HCT116 (cell line): ENCODE measurements around the gene ACER2. TPM values are rescaled to one million over a fixed set of nuclear protein-coding genes. Genes with fewer than 3 reads are reported as not detected.

Experiments
- ATAC-seq: fragments of 200-7000 bp; cut with Tn5 transposase; 2 replicates; pipeline ENCODE4 v1.9.1; 2020; ENCODE audit warnings: mild to moderate bottlenecking, moderate library complexity
- BruUV-seq: library from RNA; stranded (reverse); fragments of 400-500 nt; replicated peaks from 2 replicates; lab custom pipeline; 2021; lab: Mats Ljungman, UMichigan
- CTCF ChIA-PET: fragments of 300-600 bp; sonication (Branson Sonifier 250); formaldehyde crosslinking; loops from one replicate; lab custom pipeline; 2021; ENCODE audit warnings: antibody characterized with exemption; lab: Charles Lee
- POLR2A ChIA-PET: fragments of 300-600, 350-600 bp; sonication (Branson Sonifier 250); formaldehyde crosslinking; loops from one replicate; lab custom pipeline; 2021; ENCODE audit warnings: antibody characterized with exemption; lab: Charles Lee
- RAD21 ChIA-PET, 2 experiments: fragments of 300-600 bp; sonication (Branson Sonifier 250); formaldehyde crosslinking; loops; one replicate each; lab custom pipeline; 2023; ENCODE audit warnings: low total read pairs in 2 of 2; ENCODE audit not compliant: uncharacterized antibody in 2 of 2, unreplicated experiment in 2 of 2, low non-redundant PET in 1 of 2; lab: Charles Lee
- DNase-seq: peaks from one replicate; pipeline ENCODE4 v3.0.0-alpha.2; 2010; ENCODE audit warnings: low read depth, low spot score
- H2AFZ ChIP-seq: fragments of 200-600 bp; shearing (Covaris generic), sonication (generic); 2 replicates; pipeline ENCODE4 v1.6.1; 2017; ENCODE audit warnings: low read depth, mixed run types, mixed read lengths, antibody characterized with exemption, low read length; ENCODE audit not compliant: poor library complexity, severe bottlenecking
- H3K27ac ChIP-seq: 2 replicates; pipeline ENCODE4 v1.5.1; 2012; ENCODE audit warnings: low read depth, low read length
- H3K27me3 ChIP-seq: fragments of 200-600 bp; sonication (generic); 2 replicates; pipeline ENCODE4 v1.6.1; 2016; ENCODE audit warnings: mixed run types, low read length, mixed read lengths; ENCODE audit not compliant: insufficient read depth
- H3K36me3 ChIP-seq, 2 experiments: fragments of 200-500 bp in 1 of 2; fragments of 200-600 bp in 1 of 2; sonication (Bioruptor generic) in 1 of 2; sonication (generic) in 1 of 2; 2 replicates each; pipeline versions ENCODE4 v1.5.1 to v1.6.1; 2014 to 2016; ENCODE audit warnings: low read length in 2 of 2, inconsistent platforms in 1 of 2, mixed read lengths in 1 of 2, mixed run types in 1 of 2; ENCODE audit not compliant: insufficient read depth in 2 of 2, control insufficient read depth in 1 of 2
- H3K4me1 ChIP-seq, 2 experiments: fragments of 200-600 bp in 1 of 2; sonication (generic) in 1 of 2; 2 replicates each; pipeline versions ENCODE4 v1.5.1 to v1.6.1; 2012 to 2017; ENCODE audit warnings: low read length in 2 of 2, inconsistent platforms in 1 of 2, mild to moderate bottlenecking in 1 of 2, mixed read lengths in 1 of 2, mixed run types in 1 of 2, moderate library complexity in 1 of 2; ENCODE audit not compliant: insufficient read depth in 2 of 2, control insufficient read depth in 1 of 2
- H3K4me2 ChIP-seq: fragments of 200-600 bp; sonication (generic); 2 replicates; pipeline ENCODE4 v1.6.1; 2017; ENCODE audit warnings: mixed run types, low read length, mixed read lengths
- H3K4me3 ChIP-seq, 2 experiments: fragments of 200-600 bp in 1 of 2; sonication (generic) in 1 of 2; replicated peaks in 1 of 2; 2 replicates each; pipeline ENCODE4 v1.5.1; 2011 to 2016; ENCODE audit warnings: low read length in 2 of 2, control low read depth in 1 of 2, low read depth in 1 of 2, mild to moderate bottlenecking in 1 of 2, mixed read lengths in 1 of 2, mixed run types in 1 of 2
- H3K79me2 ChIP-seq: fragments of 200-600 bp; sonication (generic); 2 replicates; pipeline ENCODE4 v1.6.1; 2017; ENCODE audit warnings: mild to moderate bottlenecking, mixed run types, low read length, moderate library complexity, mixed read lengths; ENCODE audit not compliant: insufficient read depth
- H3K9ac ChIP-seq: fragments of 200-600 bp; sonication (generic); 2 replicates; pipeline ENCODE4 v1.6.1; 2016; ENCODE audit warnings: low read length, mixed read lengths
- H3K9me2 ChIP-seq: fragments of 200-600 bp; sonication (generic), shearing (Covaris generic); 2 replicates; pipeline ENCODE4 v1.6.1; 2017; ENCODE audit warnings: mixed run types, mild to moderate bottlenecking, moderate library complexity; ENCODE audit not compliant: insufficient read depth
- H3K9me3 ChIP-seq, 2 experiments: fragments of 200-500 bp in 1 of 2; fragments of 200-600 bp in 1 of 2; sonication (Bioruptor generic) in 1 of 2; sonication (generic) in 1 of 2; 2 replicates each; pipeline ENCODE4 v1.6.1; 2014 to 2017; ENCODE audit warnings: low read length in 2 of 2, mixed read lengths in 2 of 2, inconsistent platforms in 1 of 2, low read depth in 1 of 2, mild to moderate bottlenecking in 1 of 2, mixed run types in 1 of 2, moderate library complexity in 1 of 2; ENCODE audit not compliant: control insufficient read depth in 1 of 2, insufficient read depth in 1 of 2
- H4K20me1 ChIP-seq: fragments of 200-600 bp; sonication (generic), shearing (Covaris generic); 2 replicates; pipeline ENCODE4 v1.6.1; 2017; ENCODE audit warnings: mixed run types, mild to moderate bottlenecking, moderate library complexity; ENCODE audit not compliant: insufficient read depth
- ELF1 ChIP-seq: IDR thresholded peaks from 2 replicates; pipeline ENCODE4 v1.6.1; 2012; ENCODE audit warnings: low read depth, borderline replicate concordance
- POLR2A ChIP-seq: IDR thresholded peaks from 2 replicates; pipeline ENCODE4 v1.7.0; 2011; ENCODE audit warnings: borderline replicate concordance; ENCODE audit not compliant: insufficient read depth, insufficient read length; ENCODE audit errors: extremely low read depth
- RAD21 ChIP-seq: IDR thresholded peaks from 2 replicates; pipeline ENCODE4 v1.6.1; 2012; ENCODE audit warnings: low read depth, mild to moderate bottlenecking
- REST ChIP-seq: IDR thresholded peaks from 2 replicates; pipeline ENCODE4 v1.6.1; 2012; ENCODE audit warnings: low read depth
- SP1 ChIP-seq: IDR thresholded peaks from 2 replicates; pipeline ENCODE4 v1.6.1; 2012; ENCODE audit warnings: low read depth
- SRF ChIP-seq: IDR thresholded peaks from 2 replicates; pipeline ENCODE4 v1.6.1; 2012; ENCODE audit warnings: low read depth
- TCF7L2 ChIP-seq: IDR thresholded peaks from 2 replicates; pipeline ENCODE4 v1.7.0; 2011; ENCODE audit warnings: borderline replicate concordance, inconsistent platforms; ENCODE audit not compliant: insufficient read depth, insufficient read length; ENCODE audit errors: extremely low read depth
- ZFX ChIP-seq: fragments of 450-650 bp; IDR thresholded peaks from 2 replicates; pipeline ENCODE4 v1.6.1; 2017
- ZNF274 ChIP-seq: fragments of 200-500 bp; sonication (Bioruptor generic); IDR thresholded peaks from 2 replicates; pipeline ENCODE4 v1.6.1; 2014; ENCODE audit warnings: mild to moderate bottlenecking, low read depth, low read length, inconsistent platforms
- intact Hi-C: fragments of 100-400 bp; cut with micrococcal nuclease; formaldehyde crosslinking; loops from 2 replicates; pipeline ENCODE4 v1.10.0; 2022
- total RNA-seq: library from RNA; stranded (reverse); gene quantifications from one replicate; pipeline ENCODE4 v1.2.1, GENCODE V29; 2021; ENCODE audit not compliant: unreplicated experiment
- TF ChIP-seq, protein P1 (sequence below): IDR thresholded peaks from 2 replicates; pipeline ENCODE4 v1.6.1; 2011; ENCODE audit warnings: mild to moderate bottlenecking, low read length, moderate library complexity; ENCODE audit not compliant: insufficient replicate concordance; ENCODE audit errors: extremely low read depth

The ACER2 gene
- total RNA-seq, 1 experiment from 2014 or later, result 4.3 TPM

DNA sequence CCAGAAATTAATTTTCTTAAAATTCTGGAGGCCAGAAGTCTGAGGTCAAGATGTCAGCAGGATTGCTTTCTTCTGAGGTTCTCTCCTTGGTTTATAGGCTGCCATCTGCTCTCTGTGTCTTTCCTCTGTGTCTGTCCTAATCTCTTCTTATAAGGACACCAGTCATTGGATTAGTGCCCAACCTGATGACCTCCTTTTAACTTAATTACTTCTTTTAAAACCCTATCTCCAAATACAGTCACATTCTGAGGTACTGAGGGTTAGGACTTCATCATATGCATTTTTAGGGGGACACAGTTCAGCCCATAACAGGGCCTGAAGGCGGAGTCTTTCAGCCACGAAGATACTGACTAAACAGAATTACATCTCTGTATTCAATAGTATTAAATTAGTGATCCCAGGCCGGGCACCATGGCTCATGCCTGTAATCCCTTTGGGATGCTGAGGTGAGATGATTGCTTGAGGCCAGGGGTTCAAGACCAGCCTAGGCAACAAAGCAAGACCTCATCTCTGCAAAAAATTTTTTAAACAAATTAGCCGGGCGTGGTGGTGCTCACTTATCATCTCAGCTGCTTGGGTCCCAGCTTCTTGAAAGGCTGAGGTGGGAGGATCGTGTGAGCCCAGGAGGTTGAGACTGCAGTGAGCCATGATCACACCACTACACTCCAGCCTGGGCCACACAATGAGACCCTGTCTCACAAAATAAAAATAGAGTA lies 22.9 kb upstream of the ACER2 start:
- ATAC-seq (no peak), DNase-seq (no peak)
- RAD21 ChIA-PET, result no interaction called here
- no peak overlapping the region for H3K4me2 ChIP-seq
- no TSS peak for BruUV-seq
- H3K27me3 ChIP-seq, result no peaks in the 10 kb centered on the region
- no peaks in the 10 kb centered on the region for H4K20me1 ChIP-seq
- POLR2A ChIA-PET, result no interaction called here
- peaks cover 5 to 6% of the 10 kb centered on the region in 2 experiments for H3K4me1 ChIP-seq
- intact Hi-C loops, result no loop called here
- no peaks in the 10 kb centered on the region for H3K36me3 ChIP-seq
- no peak overlapping the region for H2AFZ ChIP-seq
- CTCF ChIA-PET, result no interaction called here
- H3K9ac ChIP-seq, result no peak overlapping the region
- H3K27ac ChIP-seq, result no peak overlapping the region
- H3K4me3 ChIP-seq, result no peak overlapping the region
- peaks cover 5% of the 10 kb centered on the region; the same call in 1 of the 2 replicates for H3K79me2 ChIP-seq
- TF ChIP-seq POLR2A, result no peak
- no peak for TF ChIP-seq ZNF274
- no peaks in the 10 kb centered on the region for H3K9me3 ChIP-seq
- no peaks in the 10 kb centered on the region for H3K9me2 ChIP-seq

DNA sequence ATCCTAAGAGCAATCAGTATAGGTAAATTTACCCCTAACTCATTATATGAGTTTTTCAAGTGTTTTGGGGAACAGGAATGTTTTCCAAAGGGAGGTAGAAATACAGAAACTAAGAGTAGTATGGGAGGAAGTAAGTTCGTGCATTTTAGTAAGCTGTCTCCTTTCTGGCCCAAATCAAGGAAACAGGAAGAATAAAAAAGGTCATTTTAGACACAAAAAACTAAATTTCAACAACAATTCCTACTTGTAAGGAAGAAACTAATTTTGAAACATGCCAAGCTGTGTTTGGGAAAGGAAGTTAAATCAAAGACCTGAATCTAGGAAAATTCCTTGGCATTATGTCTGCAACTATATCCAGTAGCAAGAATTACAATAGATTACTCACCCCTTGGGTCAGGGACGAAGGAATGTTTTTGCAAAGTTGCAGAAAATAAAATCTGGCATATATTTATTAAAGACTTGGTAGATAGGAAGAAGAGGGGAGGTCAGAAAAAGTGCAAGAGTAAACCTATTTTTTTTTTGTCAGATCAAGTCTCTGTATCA lies 22.2 kb upstream of the ACER2 start:
- TF ChIP-seq RAD21, result no peak
- no peak for TF ChIP-seq SRF
- TF ChIP-seq REST, result no peak
- TF ChIP-seq SP1, result no peak
- TF ChIP-seq, protein P1, sequence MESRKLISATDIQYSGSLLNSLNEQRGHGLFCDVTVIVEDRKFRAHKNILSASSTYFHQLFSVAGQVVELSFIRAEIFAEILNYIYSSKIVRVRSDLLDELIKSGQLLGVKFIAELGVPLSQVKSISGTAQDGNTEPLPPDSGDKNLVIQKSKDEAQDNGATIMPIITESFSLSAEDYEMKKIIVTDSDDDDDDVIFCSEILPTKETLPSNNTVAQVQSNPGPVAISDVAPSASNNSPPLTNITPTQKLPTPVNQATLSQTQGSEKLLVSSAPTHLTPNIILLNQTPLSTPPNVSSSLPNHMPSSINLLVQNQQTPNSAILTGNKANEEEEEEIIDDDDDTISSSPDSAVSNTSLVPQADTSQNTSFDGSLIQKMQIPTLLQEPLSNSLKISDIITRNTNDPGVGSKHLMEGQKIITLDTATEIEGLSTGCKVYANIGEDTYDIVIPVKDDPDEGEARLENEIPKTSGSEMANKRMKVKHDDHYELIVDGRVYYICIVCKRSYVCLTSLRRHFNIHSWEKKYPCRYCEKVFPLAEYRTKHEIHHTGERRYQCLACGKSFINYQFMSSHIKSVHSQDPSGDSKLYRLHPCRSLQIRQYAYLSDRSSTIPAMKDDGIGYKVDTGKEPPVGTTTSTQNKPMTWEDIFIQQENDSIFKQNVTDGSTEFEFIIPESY, result no peak
- no peak for TF ChIP-seq TCF7L2
- no peak for TF ChIP-seq ELF1
- TF ChIP-seq ZFX, result no peak
- Histone ChIP-seq H3K4me2 (no peak overlapping the region), H3K79me2 (no peaks in the 10 kb centered on the region; the same call in 1 of the 2 replicates), H3K4me1 (peaks cover 0 to 2% of the 10 kb centered on the region in 2 experiments; a peak in 3 of 4 replicates), H2AFZ (no peak overlapping the region), H3K27ac (no peak overlapping the region), H3K36me3 (no peaks in the 10 kb centered on the region), H3K9me3 (no peaks in the 10 kb centered on the region), H3K9me2 (no peaks in the 10 kb centered on the region), H3K27me3 (no peaks in the 10 kb centered on the region), H4K20me1 (no peaks in the 10 kb centered on the region), H3K9ac (no peak overlapping the region), H3K4me3 (no peak overlapping the region)
- DNase-seq (no peak), ATAC-seq (no peak)
- CTCF ChIA-PET, result no interaction called here
- POLR2A ChIA-PET, result no interaction called here
- intact Hi-C loops, result no loop called here
- BruUV-seq, result no TSS peak
- RAD21 ChIA-PET, result no interaction called here
